HG02840 (cell line): Measurements from ENCODE around the gene DAAM1.

Experiments
- ATAC-seq: cut with Tn5 transposase; IDR thresholded peaks from one replicate; pipeline ENCODE4 v1.9.1; 2021; ENCODE audit warnings: mild to moderate bottlenecking, moderate library complexity, moderate number of reproducible peaks; ENCODE audit not compliant: unreplicated experiment, low FRiP score

The DAAM1 gene

DNA sequence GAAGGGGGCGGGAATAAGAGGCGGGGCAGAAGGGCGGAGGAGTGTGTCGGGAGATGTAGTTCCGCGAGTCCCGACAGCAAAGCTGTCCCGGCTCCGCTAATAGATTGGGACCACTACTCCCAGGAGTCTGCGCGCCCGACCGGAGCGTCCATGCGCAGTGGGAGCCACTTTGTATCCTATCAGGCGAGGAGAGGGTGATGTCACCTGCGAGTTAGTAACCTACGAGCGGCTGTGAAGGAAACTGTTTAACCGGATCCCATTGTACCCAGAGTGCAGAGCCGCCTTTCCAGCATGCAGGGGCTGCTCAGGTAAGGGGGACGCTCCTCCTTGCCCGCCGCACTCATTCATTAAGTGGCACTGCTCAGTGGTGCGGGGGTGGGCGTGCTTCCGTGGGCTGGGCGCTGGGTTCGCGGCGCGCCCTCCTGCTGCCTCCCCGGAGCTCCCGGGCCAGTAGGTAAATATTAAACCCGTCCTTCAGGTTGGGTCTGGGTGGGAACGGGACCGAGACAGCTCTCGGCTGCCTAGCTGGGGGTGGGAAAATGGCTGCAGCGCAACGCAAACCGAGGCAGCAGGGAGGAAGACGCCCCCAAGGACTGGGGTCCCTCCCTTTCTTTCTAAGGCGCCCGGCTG, at the start of gene DAAM1:
DAAM1 (plus strand) TSS at position 207 of the 630 bp plus-strand sequence. CDS start 74,811 bp downstream, outside the sequence.
- peak; percentile 89 for ATAC-seq

- ATAC-seq: no peak
These were observed 49.1 kb upstream of the DAAM1 start for GRCh38 chr14:59139324-59139723.

- no peak for ATAC-seq
These were observed 48.2 kb upstream of the DAAM1 start for GRCh38 chr14:59140106-59140843.

DNA sequence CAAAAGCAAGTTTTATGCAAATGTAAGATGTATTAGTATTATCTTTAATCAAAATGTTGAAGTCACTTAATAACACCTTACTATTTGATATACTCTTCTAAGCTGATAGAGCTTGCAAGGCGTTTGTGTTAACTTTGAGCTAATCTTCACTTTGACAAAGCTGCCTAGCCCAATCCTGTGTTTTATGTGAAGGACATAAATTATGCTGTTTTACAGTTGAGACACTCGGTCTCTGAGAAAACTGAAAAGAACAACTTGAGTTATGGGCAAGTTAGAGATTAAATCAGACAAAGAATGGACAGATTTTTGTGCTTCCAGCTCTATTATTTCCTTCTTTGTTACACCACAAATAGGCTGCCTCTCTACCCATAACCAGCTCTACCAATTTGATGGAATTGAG, 42.0 kb upstream of the DAAM1 start:
- ATAC-seq: no peak

DNA sequence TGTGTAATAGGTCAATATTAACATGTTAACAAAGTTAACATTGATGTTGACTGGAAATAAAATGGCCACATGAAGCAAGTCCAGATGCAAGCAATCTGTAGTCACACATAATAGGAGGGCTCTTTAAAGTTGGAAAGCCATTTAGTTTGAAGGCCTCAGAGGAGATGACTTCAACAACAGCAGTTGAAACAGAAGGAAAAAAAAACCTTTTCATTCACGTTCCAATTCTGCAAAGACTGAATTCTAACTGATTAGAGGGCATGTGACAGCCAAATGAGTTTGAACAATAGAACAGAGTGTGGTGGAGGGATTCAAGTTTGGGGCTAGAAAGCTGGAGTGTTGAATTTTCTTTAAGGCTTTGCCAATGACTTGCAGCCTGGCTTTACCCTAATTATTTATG, 41.5 kb upstream of the DAAM1 start:
- ATAC-seq: no peak

GRCh38 chr14:59148334-59148900, 40.0 kb upstream of the DAAM1 start:
- ATAC-seq: no peak

GRCh38 chr14:59150990-59151389, 37.5 kb upstream of the DAAM1 start:
- ATAC-seq: no peak

DNA sequence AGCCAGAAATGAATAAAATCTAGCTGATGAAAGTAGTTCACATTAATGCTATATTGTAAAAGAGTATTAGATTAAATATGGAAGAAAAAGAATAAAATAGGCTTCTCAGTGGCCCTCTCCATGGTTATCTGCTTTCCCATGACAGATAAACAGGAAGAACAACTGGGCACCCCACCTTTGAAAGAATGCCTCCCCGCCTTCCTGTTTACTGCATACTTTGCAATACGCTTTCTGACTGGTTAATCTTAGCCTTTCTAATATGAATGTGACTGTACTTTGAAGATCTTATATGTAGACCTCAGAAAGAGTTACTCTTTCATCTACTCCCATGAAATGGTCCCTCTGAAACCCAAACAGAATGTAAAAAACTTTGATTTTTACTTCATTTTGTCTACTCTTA, 34.1 kb upstream of the DAAM1 start:
- no peak for ATAC-seq

DNA sequence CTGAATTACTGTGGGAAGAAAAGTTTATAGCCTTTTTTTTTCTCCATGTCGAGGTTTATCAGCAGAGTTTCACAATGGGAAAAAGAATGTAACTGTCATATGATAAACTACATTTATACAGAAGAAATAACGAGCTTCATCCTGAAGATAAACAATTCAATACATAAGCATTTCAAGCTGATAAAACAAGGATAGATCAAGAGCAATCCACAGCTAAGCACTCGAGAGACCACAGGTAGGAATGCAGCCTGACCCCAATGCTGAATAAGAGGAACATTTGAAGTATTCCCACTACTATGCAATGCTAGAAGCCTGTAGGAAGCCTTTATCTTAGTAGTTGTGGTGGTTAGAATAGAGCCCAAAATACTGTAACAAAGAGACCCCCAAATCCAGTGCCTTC, 32.6 kb upstream of the DAAM1 start:
- ATAC-seq: no peak

DNA sequence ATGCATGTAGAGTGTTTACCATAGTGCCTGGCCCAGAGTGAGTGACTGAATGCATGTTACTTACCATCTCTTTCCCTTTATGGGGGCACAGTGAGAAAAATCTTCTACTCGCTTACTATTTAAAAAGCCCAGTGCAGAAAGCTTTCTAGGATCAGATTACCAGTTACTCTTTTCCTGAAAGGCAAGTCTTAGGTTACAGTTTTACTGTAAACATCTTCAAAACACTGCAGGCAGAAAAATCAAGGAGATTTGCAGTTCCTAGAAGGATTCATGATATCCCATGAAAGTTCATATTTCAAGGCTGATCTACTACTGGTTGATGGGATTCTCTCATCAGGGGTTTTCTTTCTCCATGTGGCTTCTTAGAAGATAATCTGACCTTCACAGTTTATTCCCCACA, 29.3 kb upstream of the DAAM1 start:
- no peak for ATAC-seq

DNA sequence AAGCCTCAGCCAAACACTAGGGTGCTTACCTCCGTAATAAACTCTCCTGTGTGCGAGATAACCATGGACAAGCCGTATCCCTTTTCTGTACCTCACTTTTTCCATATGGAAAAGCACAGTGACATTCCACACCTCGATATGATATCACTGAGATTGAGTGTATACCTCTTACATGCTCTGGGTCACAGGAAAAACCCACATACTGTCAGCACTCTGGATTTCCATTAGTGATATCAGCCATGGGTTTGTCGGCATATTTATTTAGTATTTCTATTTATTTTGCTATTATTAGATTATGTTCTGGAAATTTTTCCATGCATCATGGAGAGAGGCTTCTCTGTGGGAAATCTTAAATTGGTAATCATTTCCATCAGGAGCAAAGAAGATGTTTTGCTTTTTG, 28.0 kb upstream of the DAAM1 start:
- no peak for ATAC-seq

- ATAC-seq: no peak
These were observed 26.8 kb upstream of the DAAM1 start for GRCh38 chr14:59161561-59162175.

DNA sequence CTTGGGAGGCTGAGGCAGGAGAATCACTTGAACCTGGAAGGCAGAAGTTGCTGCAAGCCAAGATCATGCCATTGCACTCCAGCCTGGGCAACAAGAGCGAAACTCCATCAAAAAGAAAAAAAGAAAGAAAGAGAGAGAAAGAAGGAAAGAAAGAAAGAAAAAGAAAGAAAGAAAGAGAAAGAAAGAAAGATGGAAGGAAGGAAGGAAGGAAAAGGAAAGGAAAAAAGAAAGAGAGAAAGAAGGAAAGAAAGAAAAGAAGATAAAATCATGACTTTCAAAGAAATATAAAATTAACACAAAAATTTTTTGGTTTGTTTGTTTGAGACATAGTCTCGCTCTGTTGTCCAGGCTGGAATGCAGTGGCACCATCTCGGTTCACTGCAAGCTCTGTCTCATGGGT, 22.2 kb upstream of the DAAM1 start:
- no peak for ATAC-seq

DNA sequence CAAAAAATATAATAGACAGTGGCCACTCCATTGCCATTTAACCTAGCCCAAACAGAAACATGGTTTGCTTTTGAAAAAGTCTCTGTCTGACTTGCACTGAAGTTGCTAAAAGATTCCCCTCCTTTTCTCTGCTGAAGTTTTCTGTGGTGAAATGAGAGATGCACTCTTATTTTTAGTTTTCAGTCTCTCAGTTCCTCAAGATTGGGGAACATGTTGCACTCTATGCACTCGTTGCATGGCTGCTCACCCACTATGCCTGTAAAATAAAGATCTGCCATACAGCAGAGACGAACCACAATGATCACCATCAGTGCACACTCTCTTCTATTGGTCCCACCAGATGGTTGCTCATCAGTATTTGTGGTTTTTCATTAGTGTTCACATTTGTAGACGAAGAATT, 13.1 kb upstream of the DAAM1 start:
- peak; percentile 97 for ATAC-seq

GRCh38 chr14:59176765-59177164, 11.7 kb upstream of the DAAM1 start:
- no peak for ATAC-seq

- no peak for ATAC-seq
These were observed 11.2 kb upstream of the DAAM1 start for GRCh38 chr14:59177262-59177661.

DNA sequence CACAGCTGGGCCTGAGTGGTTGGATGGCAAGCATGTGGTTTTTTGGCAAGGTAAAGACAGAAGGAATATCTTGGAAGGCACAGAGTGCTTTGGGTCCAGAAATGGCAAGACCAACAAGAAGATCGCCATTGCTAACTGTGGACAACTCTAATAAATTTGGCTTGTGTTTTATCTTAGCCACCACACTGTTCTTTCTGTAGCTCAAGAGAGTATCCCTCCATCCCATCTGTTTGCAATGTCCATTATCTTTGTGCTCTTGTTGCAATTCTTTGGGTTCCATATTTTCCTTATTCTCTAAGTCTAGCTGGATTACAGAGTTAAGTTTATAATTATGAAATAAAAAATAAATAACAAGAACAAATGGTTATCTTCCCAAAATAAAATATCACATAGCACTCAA, 6.7 kb upstream of the DAAM1 start:
- ATAC-seq: no peak

GRCh38 chr14:59182641-59183040, 5.8 kb upstream of the DAAM1 start:
- ATAC-seq: no peak

GRCh38 chr14:59183150-59183549, 5.3 kb upstream of the DAAM1 start:
- ATAC-seq: no peak

DNA sequence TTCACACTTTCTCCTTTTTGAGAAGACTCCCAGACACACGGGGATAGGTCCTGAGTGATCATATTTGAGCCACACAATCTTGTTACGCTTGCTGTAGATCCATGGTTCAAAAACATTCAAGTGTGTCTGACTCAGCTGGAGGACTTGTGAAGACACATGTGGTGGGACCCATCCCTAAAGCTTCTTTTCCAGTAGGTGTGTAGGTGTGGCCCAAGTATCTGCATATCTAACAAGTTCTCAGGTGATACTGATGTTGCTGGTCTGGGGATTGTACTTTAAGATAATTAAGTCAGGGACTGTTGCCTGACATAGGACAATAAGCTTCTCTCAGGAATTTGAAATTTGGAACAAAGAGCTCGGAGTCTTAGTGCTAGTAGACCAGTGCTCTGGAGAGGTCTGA, 4.1 kb upstream of the DAAM1 start:
- no peak for ATAC-seq

DNA sequence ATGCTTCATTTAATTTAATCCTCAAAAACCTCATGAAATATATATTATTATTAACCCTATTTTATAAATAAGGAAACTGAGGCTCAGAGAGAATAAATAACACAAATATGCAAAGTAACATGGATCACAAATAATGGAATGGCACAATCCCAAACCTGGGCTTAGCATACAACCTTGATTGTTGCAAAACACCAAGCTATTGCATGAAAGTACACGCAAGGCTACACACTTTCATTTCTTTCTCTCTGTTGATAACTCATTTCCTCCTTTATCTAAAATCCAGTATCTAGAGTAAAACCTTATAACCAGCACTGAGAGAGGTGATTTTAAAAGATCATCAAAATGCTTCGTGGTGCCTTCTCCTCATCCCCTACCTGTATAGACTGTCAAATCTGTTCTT, 2.8 kb upstream of the DAAM1 start:
- no peak for ATAC-seq

DNA sequence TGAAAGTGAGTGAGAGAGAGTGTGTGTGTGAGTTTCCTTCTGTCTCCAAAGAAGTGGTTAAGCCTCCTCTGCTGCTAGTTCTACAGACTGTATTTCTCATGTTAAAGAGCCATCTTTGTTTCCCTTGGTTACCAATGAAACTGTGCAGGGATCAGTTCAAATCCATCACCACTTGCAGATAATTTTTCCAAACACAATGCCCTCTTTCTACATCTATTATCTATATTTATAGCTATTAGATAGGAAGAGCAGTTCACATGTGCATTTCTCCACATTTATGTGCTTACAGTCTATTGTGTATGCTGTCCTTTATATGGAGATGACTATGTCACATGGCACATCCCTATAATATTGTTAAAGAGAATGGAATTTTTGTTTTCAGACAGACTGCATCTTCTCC, 2.2 kb upstream of the DAAM1 start:
- no peak for ATAC-seq
